Transverse colon (tissue), 4 donors: ENCODE measurements around the gene KRT72. TPM values are rescaled to one million over a fixed set of nuclear protein-coding genes. Genes with fewer than 3 reads are reported as not detected.

Experiments used
- DNase-seq: peaks from one replicate; pipeline ENCODE4 v3.0.0-alpha.2; 2019
- H3K27ac ChIP-seq, 4 donors: fragments of 200-600 bp; sonication (generic); 2 replicates each; pipeline ENCODE4 v1.5.1; 2016 to 2018; ENCODE audit warnings: inconsistent platforms in 4 of 4
- H3K27me3 ChIP-seq: fragments of 200-600 bp; sonication (generic); 2 replicates; pipeline ENCODE4 v1.5.1; 2017; ENCODE audit warnings: inconsistent platforms
- H3K36me3 ChIP-seq, 4 donors: fragments of 200-600 bp; sonication (generic); 2 replicates each; pipeline ENCODE4 v1.5.1; 2017 to 2019; ENCODE audit warnings: inconsistent platforms in 4 of 4
- H3K4me1 ChIP-seq, 4 donors: fragments of 200-600 bp; sonication (generic); 2 replicates each; pipeline ENCODE4 v1.5.1; 2017 to 2020; ENCODE audit warnings: inconsistent platforms in 4 of 4
- H3K4me3 ChIP-seq, 4 donors: fragments of 200-600 bp; sonication (generic); 1 replicate in 1 of 4; 2 replicates in 3 of 4; pipeline versions ENCODE4 v1.5.1 to v1.6.1; 2017 to 2019; ENCODE audit warnings: inconsistent platforms in 4 of 4
- H3K9me3 ChIP-seq, 2 donors: fragments of 200-600 bp; sonication (generic); 2 replicates each; pipeline ENCODE4 v1.5.1; 2017 to 2019; ENCODE audit warnings: inconsistent platforms in 2 of 2
- EP300 ChIP-seq: sonication (generic); formaldehyde crosslinking; IDR thresholded peaks from one replicate; pipeline ENCODE4 v1.6.1; 2017; ENCODE audit warnings: antibody characterized with exemption, low read depth
- POLR2A ChIP-seq: fragments of 450-650 bp; IDR thresholded peaks from one replicate; pipeline ENCODE4 v1.6.1; 2016; ENCODE audit warnings: antibody characterized with exemption, mild to moderate bottlenecking, moderate library complexity
- POLR2AphosphoS5 ChIP-seq, 3 donors: sonication (generic); formaldehyde crosslinking; IDR thresholded peaks; one replicate each; pipeline ENCODE4 v1.6.1; 2016; ENCODE audit warnings: antibody characterized with exemption in 3 of 3
- WGBS, 2 donors: methylation state at CpG; one replicate each; pipeline ENCODE4 v1.1.5; 2018; ENCODE audit warnings: low coverage in 1 of 2; 5-methylcytosine and 5-hydroxymethylcytosine counted together
- in situ Hi-C, 4 donors: fragments of 200-750 bp; cut with MboI; loops; one replicate each; pipeline versions ENCODE4 v1.15.0 to v1.15.1; 2017; ENCODE audit warnings: low sequenced_read_pairs in 3 of 4, low pct_ligation_motif_present in 1 of 4, low pct_unique_long_range_greater_than_20kb in 1 of 4
- intact Hi-C: fragments of 100-400 bp; cut with DNase I; formaldehyde crosslinking; loops from one replicate; pipeline ENCODE4 v1.15.1; 2023; ENCODE audit warnings: low total_unique reads
- total RNA-seq, 4 donors: library from RNA; depleted of rRNA; stranded (reverse); fragments of >200 nt; gene quantifications; one replicate each; pipeline ENCODE4 v1.1.0, GENCODE V29; 2016
- TF ChIP-seq, protein P1 (sequence below), 5 experiments: fragments of 200-600 bp in 3 of 5; fragments of 450-650 bp in 2 of 5; sonication (generic) in 3 of 5; IDR thresholded peaks; 1 replicate in 2 of 5; 2 replicates in 3 of 5; pipeline ENCODE4 v1.5.1; 2016 to 2017; ENCODE audit warnings: antibody characterized with exemption in 5 of 5, inconsistent platforms in 3 of 5, mild to moderate bottlenecking in 2 of 5, moderate library complexity in 1 of 5

Gene KRT72
- total RNA-seq, 4 donors from 2014 or later: not detected

DNA sequence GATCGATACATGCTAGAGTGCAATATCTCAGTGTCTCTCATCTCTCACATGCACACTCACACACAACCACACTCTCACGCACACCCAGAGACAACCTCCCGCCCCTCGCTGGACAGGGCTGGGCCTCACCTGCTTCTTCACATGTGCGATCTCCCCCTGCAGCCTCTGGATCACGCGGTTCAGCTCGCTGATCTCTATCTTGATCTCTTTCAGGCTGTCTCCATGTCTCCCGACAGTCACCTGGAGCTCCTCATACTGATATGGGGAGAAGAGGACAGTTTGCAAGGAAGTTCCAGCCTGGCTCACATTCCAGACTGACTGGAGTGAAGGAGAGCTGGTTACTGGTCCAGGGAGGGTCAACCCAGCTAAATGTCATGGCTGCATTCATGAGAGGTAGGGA lies 46.3 kb upstream of the KRT72 start:
- 83 to 92% methylated on average over 1 to 9 of the region's 9 CpGs for WGBS, 2 donors
- intact Hi-C loops (no loop called here), in situ Hi-C loops (no loop called here)
- Histone ChIP-seq H3K27me3 (no peaks in the 10 kb centered on the region), H3K36me3 (no peaks in the 10 kb centered on the region), H3K4me1 (peaks cover 0 to 10% (median 3%) of the 10 kb centered on the region in 4 donors), H3K4me3 (no peak overlapping the region), H3K27ac (no peak overlapping the region), H3K9me3 (no peaks in the 10 kb centered on the region)
- TF ChIP-seq POLR2AphosphoS5 (IDR thresholded peaks at IDR 0.05) (no peak), EP300 (no peak), POLR2A (no peak)
- TF ChIP-seq, protein P1, sequence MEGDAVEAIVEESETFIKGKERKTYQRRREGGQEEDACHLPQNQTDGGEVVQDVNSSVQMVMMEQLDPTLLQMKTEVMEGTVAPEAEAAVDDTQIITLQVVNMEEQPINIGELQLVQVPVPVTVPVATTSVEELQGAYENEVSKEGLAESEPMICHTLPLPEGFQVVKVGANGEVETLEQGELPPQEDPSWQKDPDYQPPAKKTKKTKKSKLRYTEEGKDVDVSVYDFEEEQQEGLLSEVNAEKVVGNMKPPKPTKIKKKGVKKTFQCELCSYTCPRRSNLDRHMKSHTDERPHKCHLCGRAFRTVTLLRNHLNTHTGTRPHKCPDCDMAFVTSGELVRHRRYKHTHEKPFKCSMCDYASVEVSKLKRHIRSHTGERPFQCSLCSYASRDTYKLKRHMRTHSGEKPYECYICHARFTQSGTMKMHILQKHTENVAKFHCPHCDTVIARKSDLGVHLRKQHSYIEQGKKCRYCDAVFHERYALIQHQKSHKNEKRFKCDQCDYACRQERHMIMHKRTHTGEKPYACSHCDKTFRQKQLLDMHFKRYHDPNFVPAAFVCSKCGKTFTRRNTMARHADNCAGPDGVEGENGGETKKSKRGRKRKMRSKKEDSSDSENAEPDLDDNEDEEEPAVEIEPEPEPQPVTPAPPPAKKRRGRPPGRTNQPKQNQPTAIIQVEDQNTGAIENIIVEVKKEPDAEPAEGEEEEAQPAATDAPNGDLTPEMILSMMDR (IDR thresholded peaks at IDR 0.05): no peak
- DNase-seq: no peak

DNA sequence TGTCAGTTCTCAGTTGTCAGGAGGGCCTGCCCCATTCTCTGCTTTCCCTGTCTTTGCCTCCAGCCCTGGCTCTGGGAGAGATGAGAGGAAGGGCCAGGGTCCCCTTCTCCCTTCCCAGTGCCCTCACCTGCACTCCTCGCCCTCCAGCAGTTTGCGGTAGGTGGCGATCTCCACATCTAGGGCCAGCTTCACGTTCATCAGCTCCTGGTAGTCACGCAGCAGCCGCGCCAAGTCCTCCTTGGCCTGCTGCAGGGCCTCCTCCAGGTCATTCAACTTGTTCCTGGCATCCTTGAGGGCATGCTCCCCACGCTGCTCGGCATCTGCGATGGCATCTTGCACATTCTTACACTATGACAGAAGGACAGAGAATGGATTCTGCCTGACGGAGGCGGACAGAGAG lies 45.4 kb upstream of the KRT72 start:
- no peak for DNase-seq
- Histone ChIP-seq H3K9me3 (no peaks in the 10 kb centered on the region), H3K4me1 (peaks cover 0 to 10% (median 3%) of the 10 kb centered on the region in 4 donors), H3K4me3 (no peak overlapping the region), H3K27ac (no peak overlapping the region), H3K27me3 (peaks cover 5% of the 10 kb centered on the region), H3K36me3 (no peaks in the 10 kb centered on the region)
- 93% methylated on average over 12 of the region's 12 CpGs; no CpG with 5 or more reads in 1 of the 2 donors for WGBS, 2 donors
- TF ChIP-seq POLR2A (no peak), EP300 (no peak), POLR2AphosphoS5 (IDR thresholded peaks at IDR 0.05) (no peak)
- TF ChIP-seq, protein P1 (IDR thresholded peaks at IDR 0.05): no peak
- intact Hi-C loops (no loop called here), in situ Hi-C loops (no loop called here)

DNA sequence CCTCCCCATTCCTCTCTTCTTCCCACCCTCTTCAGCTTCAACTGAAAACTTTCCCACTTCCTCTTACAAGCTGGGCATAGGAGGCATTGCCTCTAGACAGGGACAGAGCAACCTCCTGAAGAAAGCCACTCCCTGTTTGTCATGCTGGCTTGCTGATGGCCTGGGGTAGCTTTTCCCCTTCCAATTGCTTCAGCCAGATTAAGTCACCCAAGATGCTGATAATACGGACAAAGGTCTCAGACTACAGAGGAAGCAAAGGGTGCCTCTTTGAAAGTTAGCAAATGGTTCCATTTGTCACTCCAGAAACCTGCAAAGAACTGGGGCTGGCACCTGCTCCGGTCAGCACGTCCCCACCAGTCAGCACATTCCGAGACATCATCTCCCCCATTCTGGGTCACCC lies 44.7 kb upstream of the KRT72 start:
- no peaks in the 10 kb centered on the region for H3K36me3 ChIP-seq
- peaks cover 0 to 7% (median 3%) of the 10 kb centered on the region in 4 donors for H3K4me1 ChIP-seq
- H3K27ac ChIP-seq: no peak overlapping the region
- in situ Hi-C loops (no loop called here), intact Hi-C loops (no loop called here)
- no peaks in the 10 kb centered on the region for H3K9me3 ChIP-seq
- no peak for TF ChIP-seq POLR2A
- TF ChIP-seq, protein P1 (IDR thresholded peaks at IDR 0.05): no peak
- no peak for TF ChIP-seq EP300
- no peak for TF ChIP-seq POLR2AphosphoS5 (IDR thresholded peaks at IDR 0.05)
- no peak for DNase-seq
- H3K27me3 ChIP-seq: peaks cover 5% of the 10 kb centered on the region
- no peak overlapping the region for H3K4me3 ChIP-seq
- WGBS, 2 donors: 79% methylated on average over 4 of the region's 4 CpGs; no CpG with 5 or more reads in 1 of the 2 donors

DNA sequence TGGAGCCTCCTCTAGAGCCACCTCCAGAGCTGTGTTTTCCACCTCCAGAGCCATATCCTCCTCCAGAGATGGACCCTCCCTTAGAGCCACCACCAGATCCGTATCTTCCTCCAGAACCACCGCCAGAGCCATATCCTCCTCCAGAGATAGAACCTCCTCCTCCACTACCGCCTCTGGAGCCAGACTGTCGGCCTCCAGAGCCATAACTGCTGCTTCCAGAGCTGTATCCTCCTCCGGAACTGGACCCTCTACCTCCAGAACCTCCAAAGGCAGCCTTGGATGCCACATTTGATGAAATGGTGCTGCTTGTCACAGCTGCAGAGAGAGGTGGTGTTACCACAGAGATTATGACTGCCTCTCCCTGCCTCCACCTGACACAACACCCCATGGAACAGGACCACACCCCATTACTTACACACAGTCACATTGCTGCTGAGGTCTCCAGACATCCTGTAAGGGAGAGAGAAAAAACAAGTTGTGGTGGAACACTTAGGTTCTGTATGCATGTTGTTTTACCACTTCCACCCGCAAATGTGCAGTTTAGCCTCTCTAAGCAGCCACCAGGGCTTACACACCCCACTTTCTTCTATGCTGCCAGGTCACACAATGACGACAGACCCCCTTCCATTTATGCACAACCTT lies 44.0 kb upstream of the KRT72 start:
- WGBS, 2 donors: 75 to 83% methylated on average over 2 to 7 of the region's 7 CpGs
- TF ChIP-seq POLR2A (no peak), POLR2AphosphoS5 (IDR thresholded peaks at IDR 0.05) (no peak), EP300 (no peak)
- H3K9me3 ChIP-seq: no peaks in the 10 kb centered on the region
- H3K36me3 ChIP-seq: no peaks in the 10 kb centered on the region
- no peak overlapping the region for H3K4me3 ChIP-seq
- in situ Hi-C loops (no loop called here), intact Hi-C loops (no loop called here)
- peaks cover 5% of the 10 kb centered on the region for H3K27me3 ChIP-seq
- no peak for DNase-seq
- H3K27ac ChIP-seq: no peak overlapping the region
- peaks cover 0 to under 1% (median 0%) of the 10 kb centered on the region in 4 donors for H3K4me1 ChIP-seq

DNA sequence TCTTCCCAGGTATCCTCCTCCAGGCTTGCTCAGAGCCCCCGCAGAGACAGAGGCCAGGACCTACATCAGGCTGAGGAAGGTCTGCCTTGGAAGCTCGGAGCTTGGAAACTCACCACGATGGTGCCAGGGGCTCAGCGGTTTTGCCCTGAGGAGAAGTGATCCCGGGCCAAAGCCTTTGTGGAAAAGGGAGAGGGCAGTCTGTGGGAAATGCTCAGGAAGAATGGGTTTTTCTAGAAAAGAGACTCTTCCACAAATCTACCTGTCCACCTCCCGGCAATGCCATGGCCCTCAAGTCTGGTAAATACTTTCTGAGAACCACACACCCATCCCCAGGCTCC lies 42.8 kb upstream of the KRT72 start:
- Histone ChIP-seq H3K9me3 (no peaks in the 10 kb centered on the region), H3K4me1 (no peaks in the 10 kb centered on the region), H3K4me3 (no peak overlapping the region), H3K27ac (no peak overlapping the region), H3K36me3 (no peaks in the 10 kb centered on the region), H3K27me3 (peaks cover 11% of the 10 kb centered on the region)
- TF ChIP-seq POLR2AphosphoS5 (IDR thresholded peaks at IDR 0.05) (no peak), POLR2A (no peak), EP300 (no peak)
- TF ChIP-seq, protein P1 (IDR thresholded peaks at IDR 0.05): no peak
- in situ Hi-C loops (no loop called here), intact Hi-C loops (no loop called here)
- WGBS, 2 donors: 88% methylated on average over 6 of the region's 6 CpGs; no CpG with 5 or more reads in 1 of the 2 donors
- no peak for DNase-seq
